Eye (tissue), 1 donor: ENCODE results near the gene CMC1.
"Not testable (repeated sequence)": the region's sequence is repeated elsewhere in the genome, so short reads cannot be mapped to it uniquely, and the experiment has no call there.

ENCODE experiments used
- DNase-seq: peaks from one replicate; pipeline ENCODE4 v3.0.0-alpha.2; 2015

Gene CMC1

GRCh38 chr3:28247286-28247685, 5.9 kb downstream of the CMC1 start:
- DNase-seq, result no peak

- DNase-seq, result no peak
Observed at GRCh38 chr3:28250999-28251398, 9.6 kb downstream of the CMC1 start.

GRCh38 chr3:28252001-28252431, 10.6 kb downstream of the CMC1 start:
- no peak for DNase-seq

- no peak for DNase-seq
Observed at GRCh38 chr3:28253040-28253715, 11.8 kb downstream of the CMC1 start.

GRCh38 chr3:28262001-28262400, 20.6 kb downstream of the CMC1 start:
- DNase-seq, result no peak

GRCh38 chr3:28265641-28266040, 24.2 kb downstream of the CMC1 start:
- DNase-seq, result peak; percentile 64

- no peak for DNase-seq
Observed at GRCh38 chr3:28267984-28268849, 26.8 kb downstream of the CMC1 start.

GRCh38 chr3:28268989-28269388, 27.6 kb downstream of the CMC1 start:
- no peak for DNase-seq

- DNase-seq, result not testable (repeated sequence)
Observed at GRCh38 chr3:28269884-28270283, 28.5 kb downstream of the CMC1 start.

- no peak for DNase-seq
Observed at GRCh38 chr3:28273837-28274236, 32.4 kb downstream of the CMC1 start.

- DNase-seq, result no peak
Observed at GRCh38 chr3:28278918-28279317, 37.5 kb downstream of the CMC1 start.

- DNase-seq, result no peak
Observed at GRCh38 chr3:28279770-28280169, 38.4 kb downstream of the CMC1 start.

GRCh38 chr3:28280781-28281180, 39.4 kb downstream of the CMC1 start:
- no peak for DNase-seq

- peak; percentile 55 for DNase-seq
Observed at GRCh38 chr3:28286595-28286994, 45.2 kb downstream of the CMC1 start.

GRCh38 chr3:28287046-28287445, 45.6 kb downstream of the CMC1 start:
- DNase-seq, result no peak

GRCh38 chr3:28290863-28291300, 49.5 kb downstream of the CMC1 start:
- DNase-seq, result no peak

- no peak for DNase-seq
Observed at GRCh38 chr3:28291577-28291976, 50.2 kb downstream of the CMC1 start.

- no peak for DNase-seq
Observed at GRCh38 chr3:28292622-28293021, 51.2 kb downstream of the CMC1 start.

- no peak for DNase-seq
Observed at GRCh38 chr3:28294667-28295413, 53.4 kb downstream of the CMC1 start.

GRCh38 chr3:28295898-28296490, 54.6 kb downstream of the CMC1 start:
- no peak for DNase-seq

- no peak for DNase-seq
Observed at GRCh38 chr3:28299705-28300104, 58.3 kb downstream of the CMC1 start.

- DNase-seq, result no peak
Observed at GRCh38 chr3:28300345-28300962, 59.0 kb downstream of the CMC1 start.

- DNase-seq, result no peak
Observed at GRCh38 chr3:28301688-28302087, 60.3 kb downstream of the CMC1 start.
